ENCODE measurements around the gene SP7.
"Not testable (repeated sequence)": the region's sequence is repeated elsewhere in the genome, so short reads cannot be mapped to it uniquely, and the experiment has no call there.

SP7 gene

GRCh38 chr12:53336181-53336681 is at the start of gene SP7:
TSS of gene SP7 (minus strand) at chr12:53336354. CDS start at chr12:53335646, 708 bp downstream.
- DNase-seq (ENCODE audit: low read depth in 2 of 2), result no peak

- no peak for DNase-seq (ENCODE audit: low read depth in 2 of 2)
Observed at GRCh38 chr12:53383258-53383657, 47.1 kb upstream of the SP7 start.

DNA sequence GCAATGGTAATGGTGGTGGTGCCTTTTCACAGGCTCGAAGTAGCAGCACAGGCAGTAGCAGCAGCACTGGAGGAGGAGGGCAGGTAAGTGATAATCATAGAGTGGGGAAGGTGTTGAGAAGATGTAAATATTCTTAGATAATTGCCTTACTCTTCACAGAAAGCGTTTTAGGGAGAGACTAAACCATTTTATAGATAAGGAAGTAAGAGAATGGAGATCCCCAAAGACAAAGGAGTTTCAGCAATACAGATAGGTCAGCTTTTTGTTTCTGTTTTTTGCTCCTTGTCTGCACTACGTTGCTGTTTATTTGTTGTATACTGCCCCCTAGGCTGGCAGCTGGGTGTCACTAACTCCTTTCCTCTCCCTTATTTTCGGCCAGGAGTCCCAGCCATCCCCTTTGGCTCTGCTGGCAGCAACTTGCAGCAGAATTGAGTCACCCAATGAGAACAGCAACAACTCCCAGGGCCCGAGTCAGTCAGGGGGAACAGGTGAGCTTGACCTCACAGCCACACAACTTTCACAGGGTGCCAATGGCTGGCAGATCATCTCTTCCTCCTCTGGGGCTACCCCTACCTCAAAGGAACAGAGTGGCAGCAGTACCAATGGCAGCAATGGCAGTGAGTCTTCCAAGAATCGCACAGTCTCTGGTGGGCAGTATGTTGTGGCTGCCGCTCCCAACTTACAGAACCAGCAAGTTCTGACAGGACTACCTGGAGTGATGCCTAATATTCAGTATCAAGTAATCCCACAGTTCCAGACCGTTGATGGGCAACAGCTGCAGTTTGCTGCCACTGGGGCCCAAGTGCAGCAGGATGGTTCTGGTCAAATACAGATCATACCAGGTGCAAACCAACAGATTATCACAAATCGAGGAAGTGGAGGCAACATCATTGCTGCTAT is 45.8 kb upstream of the SP7 start:
- no peak for DNase-seq (ENCODE audit: low read depth in 2 of 2)

GRCh38 chr12:53380794-53381730 is 44.9 kb upstream of the SP7 start:
- no peak for DNase-seq (ENCODE audit: low read depth in 2 of 2)

DNA sequence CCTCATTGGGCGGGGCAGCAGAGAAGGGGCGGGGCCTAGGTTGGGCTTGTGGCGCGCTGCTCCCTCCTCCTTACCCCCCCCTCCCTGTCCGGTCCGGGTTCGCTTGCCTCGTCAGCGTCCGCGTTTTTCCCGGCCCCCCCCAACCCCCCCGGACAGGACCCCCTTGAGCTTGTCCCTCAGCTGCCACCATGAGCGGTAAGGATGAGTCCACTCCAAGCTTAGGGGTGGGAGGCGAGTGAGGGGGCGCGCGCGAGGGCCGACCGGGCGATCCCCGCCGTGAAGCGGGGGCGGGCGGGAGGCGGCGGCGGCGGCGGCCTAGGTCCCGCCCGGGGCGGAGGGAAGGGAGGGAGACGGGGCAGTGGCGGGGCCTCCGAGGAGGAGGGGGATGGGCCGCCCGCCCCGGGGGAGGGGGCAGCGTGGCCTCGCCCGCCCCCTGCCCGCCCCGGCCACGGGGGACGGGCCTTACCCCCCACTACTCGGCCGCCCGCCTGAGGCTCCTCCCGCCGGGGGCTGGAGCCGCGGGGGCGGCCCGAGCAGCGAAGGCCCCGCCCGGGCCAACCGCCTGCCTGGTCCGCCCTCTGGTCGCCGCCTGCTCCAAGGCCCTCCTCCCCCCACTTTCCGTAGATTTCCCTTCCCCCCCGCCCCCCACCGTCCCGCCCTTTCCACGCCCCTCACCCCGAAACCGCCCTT is 44.1 kb upstream of the SP7 start, which contains the start of gene SP1:
Gene SP1 (plus strand): TSS at position 73 of the 690 bp plus-strand sequence. CDS start 116 bp downstream, at position 189.
- peak; percentile 75 to 99 for DNase-seq (ENCODE audit: low read depth in 2 of 2)

GRCh38 chr12:53379389-53380103 is 43.4 kb upstream of the SP7 start:
- DNase-seq (ENCODE audit: low read depth in 2 of 2), result peak; percentile 61 to 99

- no peak for DNase-seq (ENCODE audit: low read depth in 2 of 2)
Observed at GRCh38 chr12:53378724-53379388, 42.7 kb upstream of the SP7 start.

- DNase-seq (ENCODE audit: low read depth in 2 of 2), result no peak
Observed at GRCh38 chr12:53378222-53378621, 42.1 kb upstream of the SP7 start.

GRCh38 chr12:53376747-53377146 is 40.6 kb upstream of the SP7 start:
- no peak for DNase-seq (ENCODE audit: low read depth in 2 of 2)

- not testable (repeated sequence) for DNase-seq (ENCODE audit: low read depth in 2 of 2)
Observed at GRCh38 chr12:53374277-53374676, 38.1 kb upstream of the SP7 start.

- not testable (repeated sequence) for DNase-seq (ENCODE audit: low read depth in 2 of 2)
Observed at GRCh38 chr12:53373554-53374133, 37.5 kb upstream of the SP7 start.

GRCh38 chr12:53365245-53365904 is 29.2 kb upstream of the SP7 start:
- DNase-seq (ENCODE audit: low read depth in 2 of 2), result no peak

DNA sequence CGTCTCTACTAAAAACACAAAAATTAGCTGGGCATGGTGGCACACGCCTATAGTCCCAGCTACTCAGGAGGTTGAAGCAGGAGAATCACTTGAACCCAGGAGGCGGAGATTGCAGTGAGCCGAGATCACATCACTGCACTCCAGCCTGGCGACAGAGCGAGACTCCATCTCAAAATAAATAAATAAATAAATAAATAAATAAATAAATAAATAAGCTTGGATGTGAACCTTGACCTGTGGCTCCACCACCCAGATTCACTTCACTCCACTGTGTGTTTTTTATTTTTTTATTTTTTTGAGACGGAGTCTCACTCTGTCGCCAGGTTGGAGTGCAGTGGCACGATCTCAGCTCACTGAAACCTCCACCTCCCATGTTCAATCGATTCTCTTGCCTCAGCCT is 25.5 kb upstream of the SP7 start:
- not testable (repeated sequence) for DNase-seq (ENCODE audit: low read depth in 2 of 2)

DNA sequence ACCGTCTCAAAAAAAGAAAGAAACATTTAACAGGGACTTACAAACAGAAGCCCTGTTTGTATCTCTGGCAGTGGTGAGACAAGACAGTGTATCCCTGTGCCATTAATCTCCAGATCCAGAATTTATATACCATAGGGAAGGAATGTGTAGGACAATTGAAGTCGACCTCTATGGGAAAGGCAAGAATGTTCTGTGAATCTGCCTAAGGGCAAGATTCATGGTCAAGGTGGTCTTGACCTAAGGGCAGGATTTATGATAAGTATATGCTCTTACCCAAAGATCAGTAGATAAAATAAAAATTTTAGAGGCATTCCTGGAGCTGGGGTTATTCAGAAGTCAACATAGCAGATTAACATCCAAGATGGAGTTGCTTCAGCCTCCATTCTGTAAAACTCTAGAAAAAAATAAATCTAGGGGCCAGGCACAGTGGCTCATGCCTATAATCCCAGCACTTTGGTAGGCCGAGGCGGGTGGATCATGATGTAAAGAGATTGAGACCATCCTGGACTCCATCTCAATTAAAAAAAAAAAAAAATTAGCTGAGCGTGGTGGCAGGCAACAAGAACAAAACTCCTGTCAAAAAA is 22.8 kb upstream of the SP7 start:
- no peak for DNase-seq (ENCODE audit: low read depth in 2 of 2)

DNA sequence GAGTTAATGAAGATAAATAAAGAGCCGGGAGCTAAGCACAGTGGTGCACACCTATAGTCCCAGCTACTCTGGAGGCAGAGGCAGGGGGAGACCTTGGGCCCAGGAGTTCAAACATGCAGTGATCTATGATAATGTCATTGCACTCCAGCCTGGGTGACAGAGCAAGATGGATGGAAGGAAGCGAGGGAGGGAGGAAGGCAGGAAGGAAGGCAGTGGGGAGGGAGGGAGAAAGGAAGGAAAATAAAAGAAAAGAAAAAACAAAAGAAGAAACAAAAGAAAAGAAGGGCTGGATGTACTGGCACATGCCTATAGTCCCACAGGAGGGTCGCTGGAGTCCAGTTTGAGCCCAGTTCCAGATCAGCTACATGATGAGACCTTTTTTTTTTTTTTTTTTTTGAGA is 19.0 kb upstream of the SP7 start:
- no peak for DNase-seq (ENCODE audit: low read depth in 2 of 2)

- no peak for DNase-seq (ENCODE audit: low read depth in 2 of 2)
Observed at GRCh38 chr12:53353257-53353655, 17.1 kb upstream of the SP7 start.

GRCh38 chr12:53352331-53353256 is 16.4 kb upstream of the SP7 start:
- DNase-seq (ENCODE audit: low read depth in 2 of 2), result peak; percentile 63 to 66

DNA sequence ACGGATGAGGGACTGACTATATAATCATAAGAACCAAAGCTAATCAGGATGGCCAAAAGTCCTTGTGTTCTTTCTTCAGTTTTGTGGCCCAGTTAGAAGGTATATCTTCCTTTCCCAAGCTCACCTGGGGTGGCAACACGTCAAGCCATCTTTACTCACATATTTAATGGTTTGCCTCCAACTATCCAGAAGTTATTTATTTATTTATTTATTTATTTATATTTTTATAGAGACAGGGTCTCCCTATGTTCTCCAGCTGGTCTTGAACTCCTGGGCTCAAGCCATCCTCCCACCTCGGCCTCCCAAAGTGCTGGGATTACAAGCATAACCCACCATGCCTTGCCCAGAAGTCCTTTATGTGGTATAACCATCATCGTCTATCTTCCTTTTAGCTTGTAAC is 11.8 kb upstream of the SP7 start:
- DNase-seq (ENCODE audit: low read depth in 2 of 2), result no peak

Measured in stimulated activated CD4-positive, alpha-beta T cell treated with anti-CD3 and anti-CD28 coated beads, Interleukin-1b, Interleukin-23, amount 100 ng/mL, for 1 hour (primary cell).